ENCODE results near the gene MCC.
"Not testable (repeated sequence)": the region's sequence is repeated elsewhere in the genome, so short reads cannot be mapped to it uniquely, and the experiment has no call there.

The MCC gene

DNA sequence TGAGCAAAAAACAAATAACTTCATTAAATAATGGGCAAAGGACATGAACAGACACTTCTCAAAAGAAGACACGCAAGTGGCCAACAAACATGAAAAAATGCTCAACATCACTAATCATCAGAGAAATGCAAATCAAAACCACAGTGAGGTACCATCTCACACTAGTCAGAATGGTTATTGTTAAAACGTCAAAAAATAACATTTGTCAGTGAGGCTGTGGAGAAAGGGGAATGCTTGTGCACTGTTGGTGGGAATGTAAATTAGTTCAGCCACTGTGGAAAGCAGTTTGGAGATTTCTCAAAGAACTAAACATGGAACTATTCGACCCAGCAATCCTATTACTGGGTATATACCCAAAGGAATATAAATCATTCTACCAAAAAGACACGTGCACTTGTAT, 90.3 kb downstream of the MCC start:
- not testable (repeated sequence) for H2AK5ac ChIP-seq (ENCODE audit: low read length, severe bottlenecking); H3K27me3 ChIP-seq (ENCODE audit: control insufficient read depth in 1 of 2, insufficient read depth in 1 of 2, low read length in 2 of 2); H3K27ac ChIP-seq (ENCODE audit: low read length, poor library complexity, severe bottlenecking); H2BK15ac ChIP-seq (ENCODE audit: low read depth, poor library complexity, severe bottlenecking); H4K91ac ChIP-seq (ENCODE audit: low read length); H2BK120ac ChIP-seq (ENCODE audit: low read depth, low read length); H3K79me1 ChIP-seq (replicated peaks; ENCODE audit: low read length, poor library complexity, severe bottlenecking); H4K8ac ChIP-seq (ENCODE audit: low read length); H2BK5ac ChIP-seq (ENCODE audit: low read depth, low read length, poor library complexity, severe bottlenecking); H3K4me3 ChIP-seq (ENCODE audit: insufficient read depth in 1 of 2, low read depth in 1 of 2, low read length in 2 of 2); H3K36me3 ChIP-seq (ENCODE audit: control insufficient read depth in 1 of 2, insufficient read depth in 2 of 2, low read depth in 1 of 2, low read length in 2 of 2); H2AFZ ChIP-seq (ENCODE audit: low read depth, low read length); H3K9ac ChIP-seq (ENCODE audit: low read length); H2BK12ac ChIP-seq (ENCODE audit: low read length in 2 of 2); H3K23ac ChIP-seq (ENCODE audit: low read length in 2 of 2); H3K14ac ChIP-seq (ENCODE audit: low read length in 2 of 2); H3K4me2 ChIP-seq (ENCODE audit: low read length, poor library complexity, severe bottlenecking); H3K9me3 ChIP-seq (ENCODE audit: control insufficient read depth, low read length); H3K4ac ChIP-seq (ENCODE audit: low read depth in 1 of 2, low read length in 2 of 2); H3K18ac ChIP-seq (ENCODE audit: low read depth in 1 of 2, low read length in 2 of 2); DNase-seq; H3K4me1 ChIP-seq (ENCODE audit: control insufficient read depth, insufficient read depth, low read depth, low read length)
- WGBS: 92% methylated on average over 3 of the region's 4 CpGs

DNA sequence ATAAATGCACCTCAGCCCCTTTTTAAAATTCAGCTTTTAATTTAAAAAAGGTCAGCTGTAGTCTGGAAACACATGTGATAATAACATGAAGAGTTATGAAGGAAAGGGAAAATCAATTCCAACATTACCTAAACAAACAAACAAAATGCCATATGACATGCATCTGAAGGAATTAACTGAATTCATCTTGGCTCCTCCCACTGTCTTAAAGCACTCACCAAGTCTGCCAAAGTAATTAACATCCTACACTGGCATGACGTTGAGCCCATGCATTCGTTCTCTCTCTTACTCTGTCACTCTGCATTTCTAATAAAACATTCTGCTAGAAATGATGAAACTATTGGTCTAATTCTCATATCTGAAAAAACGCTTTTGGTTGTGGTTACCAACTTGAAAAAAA, 91.2 kb downstream of the MCC start:
- Histone ChIP-seq H3K4me1 (ENCODE audit: control insufficient read depth, insufficient read depth, low read depth, low read length) (no peaks in the 10 kb centered on the region), H3K79me1 (replicated peaks; ENCODE audit: low read length, poor library complexity, severe bottlenecking) (no peaks in the 10 kb centered on the region), H2AK5ac (ENCODE audit: low read length, severe bottlenecking) (no peak overlapping the region), H2BK15ac (ENCODE audit: low read depth, poor library complexity, severe bottlenecking) (no peak overlapping the region), H3K18ac (ENCODE audit: low read depth in 1 of 2, low read length in 2 of 2) (no peak overlapping the region), H3K9me3 (ENCODE audit: control insufficient read depth, low read length) (no peaks in the 10 kb centered on the region), H2BK5ac (ENCODE audit: low read depth, low read length, poor library complexity, severe bottlenecking) (no peak overlapping the region), H3K4ac (ENCODE audit: low read depth in 1 of 2, low read length in 2 of 2) (no peak overlapping the region), H2BK120ac (ENCODE audit: low read depth, low read length) (no peak overlapping the region), H3K9ac (ENCODE audit: low read length) (no peak overlapping the region), H2BK12ac (ENCODE audit: low read length in 2 of 2) (no peak overlapping the region), H3K27ac (ENCODE audit: low read length, poor library complexity, severe bottlenecking) (no peak overlapping the region), H3K14ac (ENCODE audit: low read length in 2 of 2) (no peak overlapping the region), H4K91ac (ENCODE audit: low read length) (no peak overlapping the region), H4K8ac (ENCODE audit: low read length) (no peak overlapping the region), H3K23ac (ENCODE audit: low read length in 2 of 2) (no peak overlapping the region), H3K36me3 (ENCODE audit: control insufficient read depth in 1 of 2, insufficient read depth in 2 of 2, low read depth in 1 of 2, low read length in 2 of 2) (no peaks in the 10 kb centered on the region), H3K27me3 (ENCODE audit: control insufficient read depth in 1 of 2, insufficient read depth in 1 of 2, low read length in 2 of 2) (no peaks in the 10 kb centered on the region), H3K4me2 (ENCODE audit: low read length, poor library complexity, severe bottlenecking) (no peak overlapping the region), H2AFZ (ENCODE audit: low read depth, low read length) (no peak overlapping the region), H3K4me3 (ENCODE audit: insufficient read depth in 1 of 2, low read depth in 1 of 2, low read length in 2 of 2) (no peak overlapping the region)
- 60% methylated on average over 1 of the region's 3 CpGs for WGBS
- no peak for DNase-seq

DNA sequence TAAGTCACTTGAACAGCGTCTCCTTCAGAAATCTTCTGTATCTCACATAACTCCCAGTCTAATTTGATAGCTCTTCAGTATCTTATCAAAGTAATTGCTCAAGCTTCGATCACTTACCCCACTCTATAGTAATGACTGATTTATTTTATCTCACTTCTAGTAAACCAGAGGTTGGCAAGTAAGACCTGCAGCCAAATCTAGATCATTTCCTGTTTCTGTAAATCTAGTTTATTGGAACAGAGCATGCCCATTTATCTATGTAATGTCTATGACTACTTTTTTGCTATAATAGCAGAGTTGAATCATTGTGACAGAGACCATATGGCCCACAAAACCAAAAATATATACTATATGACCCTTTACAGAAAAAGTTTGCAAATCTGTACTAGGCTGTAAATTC, 93.6 kb downstream of the MCC start:
- no peak overlapping the region for H2BK5ac ChIP-seq (ENCODE audit: low read depth, low read length, poor library complexity, severe bottlenecking)
- H3K4me3 ChIP-seq (ENCODE audit: insufficient read depth in 1 of 2, low read depth in 1 of 2, low read length in 2 of 2): no peak overlapping the region
- H3K27me3 ChIP-seq (ENCODE audit: control insufficient read depth in 1 of 2, insufficient read depth in 1 of 2, low read length in 2 of 2): no peaks in the 10 kb centered on the region
- no peak overlapping the region for H3K27ac ChIP-seq (ENCODE audit: low read length, poor library complexity, severe bottlenecking)
- H3K4ac ChIP-seq (ENCODE audit: low read depth in 1 of 2, low read length in 2 of 2): no peak overlapping the region
- H3K18ac ChIP-seq (ENCODE audit: low read depth in 1 of 2, low read length in 2 of 2): no peak overlapping the region
- H4K91ac ChIP-seq (ENCODE audit: low read length): no peak overlapping the region
- H3K4me2 ChIP-seq (ENCODE audit: low read length, poor library complexity, severe bottlenecking): no peak overlapping the region
- no peaks in the 10 kb centered on the region for H3K79me1 ChIP-seq (replicated peaks; ENCODE audit: low read length, poor library complexity, severe bottlenecking)
- H2BK120ac ChIP-seq (ENCODE audit: low read depth, low read length): no peak overlapping the region
- no peaks in the 10 kb centered on the region for H3K9me3 ChIP-seq (ENCODE audit: control insufficient read depth, low read length)
- H3K4me1 ChIP-seq (ENCODE audit: control insufficient read depth, insufficient read depth, low read depth, low read length): no peaks in the 10 kb centered on the region
- H3K23ac ChIP-seq (ENCODE audit: low read length in 2 of 2): no peak overlapping the region
- H3K14ac ChIP-seq (ENCODE audit: low read length in 2 of 2): no peak overlapping the region
- DNase-seq: no peak
- H2BK12ac ChIP-seq (ENCODE audit: low read length in 2 of 2): no peak overlapping the region
- no peak overlapping the region for H2BK15ac ChIP-seq (ENCODE audit: low read depth, poor library complexity, severe bottlenecking)
- no peak overlapping the region for H3K9ac ChIP-seq (ENCODE audit: low read length)
- no peak overlapping the region for H4K8ac ChIP-seq (ENCODE audit: low read length)
- 93% methylated on average over 1 of the region's 2 CpGs for WGBS
- H2AK5ac ChIP-seq (ENCODE audit: low read length, severe bottlenecking): no peak overlapping the region
- H3K36me3 ChIP-seq (ENCODE audit: control insufficient read depth in 1 of 2, insufficient read depth in 2 of 2, low read depth in 1 of 2, low read length in 2 of 2): no peaks in the 10 kb centered on the region
- no peak overlapping the region for H2AFZ ChIP-seq (ENCODE audit: low read depth, low read length)

DNA sequence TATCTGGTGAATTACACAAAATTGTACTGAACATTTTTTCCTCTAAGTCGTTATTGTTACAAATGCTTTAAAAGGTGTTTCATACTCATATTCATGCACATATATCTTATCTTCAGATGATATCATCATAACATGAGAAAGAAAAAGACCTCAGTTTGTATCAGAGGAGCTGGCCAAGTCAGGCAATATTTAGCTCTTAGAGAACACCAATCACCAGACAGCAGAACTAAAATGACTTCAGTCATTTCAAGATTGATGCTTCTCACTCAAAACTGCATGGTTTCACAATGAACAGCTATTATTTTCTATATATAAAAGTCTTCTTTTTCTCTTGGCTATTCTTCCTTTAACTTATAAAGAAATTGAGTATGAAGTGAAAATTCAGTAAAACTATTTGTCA, 98.0 kb downstream of the MCC start:
- H3K27ac ChIP-seq (ENCODE audit: low read length, poor library complexity, severe bottlenecking): no peak overlapping the region
- no peaks in the 10 kb centered on the region for H3K36me3 ChIP-seq (ENCODE audit: control insufficient read depth in 1 of 2, insufficient read depth in 2 of 2, low read depth in 1 of 2, low read length in 2 of 2)
- H3K14ac ChIP-seq (ENCODE audit: low read length in 2 of 2): no peak overlapping the region
- WGBS: no CpG with 5 or more reads among the region's 1 CpG
- H2BK12ac ChIP-seq (ENCODE audit: low read length in 2 of 2): no peak overlapping the region
- no peak overlapping the region for H3K18ac ChIP-seq (ENCODE audit: low read depth in 1 of 2, low read length in 2 of 2)
- H3K23ac ChIP-seq (ENCODE audit: low read length in 2 of 2): no peak overlapping the region
- no peaks in the 10 kb centered on the region for H3K79me1 ChIP-seq (replicated peaks; ENCODE audit: low read length, poor library complexity, severe bottlenecking)
- no peaks in the 10 kb centered on the region for H3K9me3 ChIP-seq (ENCODE audit: control insufficient read depth, low read length)
- no peak overlapping the region for H2AFZ ChIP-seq (ENCODE audit: low read depth, low read length)
- no peak overlapping the region for H3K4me3 ChIP-seq (ENCODE audit: insufficient read depth in 1 of 2, low read depth in 1 of 2, low read length in 2 of 2)
- no peak overlapping the region for H3K4ac ChIP-seq (ENCODE audit: low read depth in 1 of 2, low read length in 2 of 2)
- H4K91ac ChIP-seq (ENCODE audit: low read length): no peak overlapping the region
- H2BK5ac ChIP-seq (ENCODE audit: low read depth, low read length, poor library complexity, severe bottlenecking): no peak overlapping the region
- no peak for DNase-seq
- no peak overlapping the region for H3K9ac ChIP-seq (ENCODE audit: low read length)
- no peaks in the 10 kb centered on the region for H3K4me1 ChIP-seq (ENCODE audit: control insufficient read depth, insufficient read depth, low read depth, low read length)
- H3K27me3 ChIP-seq (ENCODE audit: control insufficient read depth in 1 of 2, insufficient read depth in 1 of 2, low read length in 2 of 2): no peaks in the 10 kb centered on the region
- H2BK120ac ChIP-seq (ENCODE audit: low read depth, low read length): no peak overlapping the region
- H2BK15ac ChIP-seq (ENCODE audit: low read depth, poor library complexity, severe bottlenecking): no peak overlapping the region
- H4K8ac ChIP-seq (ENCODE audit: low read length): no peak overlapping the region
- H3K4me2 ChIP-seq (ENCODE audit: low read length, poor library complexity, severe bottlenecking): no peak overlapping the region
- no peak overlapping the region for H2AK5ac ChIP-seq (ENCODE audit: low read length, severe bottlenecking)
